ENCODE measurements around the gene MS4A18.

DNA sequence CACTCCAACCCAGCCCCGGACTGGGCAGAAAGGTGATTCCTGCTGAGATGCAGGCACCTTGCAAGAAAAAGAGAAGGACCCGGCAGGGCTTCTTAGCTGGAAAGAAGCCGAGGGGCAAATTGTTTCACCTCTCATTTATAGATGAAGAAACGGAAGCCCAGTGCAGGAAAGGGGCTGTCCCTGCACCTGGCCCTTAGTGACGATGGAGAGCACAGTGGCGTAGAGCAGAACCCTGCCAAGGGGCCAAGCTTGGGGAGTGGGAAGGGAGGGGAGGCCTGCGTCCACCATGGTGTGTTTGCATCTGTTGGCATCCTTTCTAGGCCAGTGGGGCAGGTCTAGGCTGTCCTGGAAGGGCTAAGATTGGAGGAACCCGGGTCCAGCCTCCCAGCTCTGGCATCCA is 24.3 kb downstream of the MS4A18 start:
- TF ChIP-seq POLR2AphosphoS5 (IDR thresholded peaks at IDR 0.05; ENCODE audit: low read depth, low read length) (no peak), POLR2A (IDR thresholded peaks at IDR 0.05; ENCODE audit: low read depth, low read length) (no peak), PAX5 (IDR thresholded peaks at IDR 0.05; ENCODE audit: insufficient read depth, low read length, severe bottlenecking) (no peak), SPI1 (IDR thresholded peaks at IDR 0.05; ENCODE audit: low read depth, low read length) (no peak), TAF1 (IDR thresholded peaks at IDR 0.05; ENCODE audit: low read depth, low read length) (no peak)

Data from GM12891 (cell line).